Pons (tissue), 1 donor: ENCODE results near the gene ADCY5.

Experiments used
- DNase-seq: peaks from one replicate; pipeline ENCODE4 v3.0.0-alpha.2; 2016; ENCODE audit warnings: low spot score

The ADCY5 gene

GRCh38 chr3:123301331-123302184 lies 147.3 kb downstream of the ADCY5 start:
- no peak for DNase-seq

GRCh38 chr3:123300583-123300982 lies 148.3 kb downstream of the ADCY5 start:
- no peak for DNase-seq

GRCh38 chr3:123300056-123300455 lies 148.8 kb downstream of the ADCY5 start:
- no peak for DNase-seq

DNA sequence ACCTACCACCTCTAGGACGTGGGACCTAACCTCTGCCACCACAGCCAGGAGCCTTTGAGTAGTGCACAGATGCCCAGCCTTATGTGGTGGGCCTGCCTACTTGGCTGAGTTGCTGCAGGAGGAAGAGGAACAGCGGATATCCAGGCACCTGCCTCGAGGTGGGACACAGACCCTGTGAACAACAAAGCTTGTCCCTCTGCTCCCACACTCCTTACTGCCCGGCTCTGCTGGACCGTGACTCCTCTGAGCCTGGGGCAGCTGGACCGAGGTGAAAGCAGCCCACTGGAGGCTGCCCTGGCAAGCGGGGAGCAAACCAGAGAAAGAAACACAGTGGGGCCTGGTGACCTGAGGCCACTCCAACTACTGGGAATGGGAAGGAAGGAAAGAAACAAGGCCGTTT lies 149.3 kb downstream of the ADCY5 start:
- no peak for DNase-seq

GRCh38 chr3:123298903-123299302 lies 150.0 kb downstream of the ADCY5 start:
- no peak for DNase-seq

GRCh38 chr3:123297627-123297899 lies 151.3 kb downstream of the ADCY5 start:
- no peak for DNase-seq

DNA sequence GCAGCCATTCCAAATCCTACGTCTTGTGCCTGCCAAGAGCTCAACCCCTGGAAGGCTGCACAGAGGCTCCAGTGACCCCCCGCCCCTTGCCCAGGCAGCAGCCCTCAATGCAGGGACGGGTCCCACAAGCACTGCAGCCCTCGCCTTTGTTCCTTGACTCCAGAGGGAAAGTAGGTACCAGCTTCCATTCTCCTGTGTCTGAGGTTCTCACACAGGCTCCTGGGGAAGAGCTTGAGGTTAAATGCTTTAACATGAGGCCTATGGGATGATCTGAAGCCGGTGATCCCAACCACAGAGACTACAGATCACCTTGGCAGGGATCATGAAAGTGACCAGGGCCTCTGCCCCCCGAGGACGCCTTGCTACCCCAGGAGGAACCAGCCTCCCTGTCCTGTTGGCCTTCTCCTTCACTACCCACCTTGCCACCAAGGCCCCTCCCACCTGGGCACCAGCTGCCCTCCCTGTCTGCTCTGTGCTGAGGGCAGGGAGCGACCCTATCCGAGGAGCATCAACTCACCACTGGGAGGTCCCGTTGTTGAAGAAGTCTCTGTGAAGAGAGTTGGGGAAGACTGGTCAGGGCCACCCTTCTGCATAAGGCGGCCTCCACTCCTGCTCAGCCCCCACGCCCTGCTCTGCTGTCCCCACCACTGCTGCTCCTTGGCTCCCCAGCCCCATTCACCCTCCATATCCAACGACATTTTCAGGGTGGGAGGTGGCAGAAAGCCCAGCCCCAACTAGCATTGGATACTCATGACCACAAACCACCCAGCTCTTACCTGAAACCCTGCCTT lies 151.9 kb downstream of the ADCY5 start:
- DNase-seq, result no peak

DNA sequence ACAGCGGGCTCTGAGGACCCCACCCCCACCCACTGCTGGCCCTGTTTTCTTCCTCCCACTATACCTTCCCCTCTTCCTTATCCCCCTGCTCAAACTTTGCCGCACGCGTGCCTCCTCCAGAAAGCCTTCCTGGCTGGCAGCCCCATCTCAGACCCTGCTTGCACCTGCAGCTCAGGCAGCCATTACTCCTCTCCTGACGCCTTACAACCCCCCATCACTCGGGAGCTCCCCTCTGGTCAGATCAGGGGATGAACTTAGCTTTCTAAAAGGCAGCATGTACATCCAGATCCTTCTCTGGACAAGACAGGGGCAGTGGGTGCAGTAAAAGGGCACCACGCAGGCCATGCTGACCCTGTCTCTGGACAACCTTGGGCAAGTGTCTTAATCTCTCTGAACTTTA lies 152.6 kb downstream of the ADCY5 start:
- no peak for DNase-seq

DNA sequence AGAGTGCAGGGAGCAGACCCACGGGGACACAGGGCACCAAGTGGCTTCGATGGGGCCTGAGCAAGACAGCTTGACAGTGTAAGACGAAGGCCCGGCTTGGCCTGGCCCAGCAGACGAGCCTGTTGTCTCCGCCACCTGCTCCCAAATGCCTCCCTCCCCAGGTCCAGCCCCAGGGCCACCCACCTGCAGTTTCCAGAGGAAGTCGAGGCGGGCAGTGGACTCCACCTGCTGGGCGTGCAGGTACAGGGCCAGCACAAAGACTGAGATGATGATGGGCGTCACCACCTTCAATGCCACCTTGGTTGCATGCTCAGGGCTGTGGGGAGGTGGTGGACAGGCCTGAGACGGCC lies 153.0 kb downstream of the ADCY5 start:
- DNase-seq, result no peak

GRCh38 chr3:123295171-123295900 lies 153.6 kb downstream of the ADCY5 start:
- no peak for DNase-seq

DNA sequence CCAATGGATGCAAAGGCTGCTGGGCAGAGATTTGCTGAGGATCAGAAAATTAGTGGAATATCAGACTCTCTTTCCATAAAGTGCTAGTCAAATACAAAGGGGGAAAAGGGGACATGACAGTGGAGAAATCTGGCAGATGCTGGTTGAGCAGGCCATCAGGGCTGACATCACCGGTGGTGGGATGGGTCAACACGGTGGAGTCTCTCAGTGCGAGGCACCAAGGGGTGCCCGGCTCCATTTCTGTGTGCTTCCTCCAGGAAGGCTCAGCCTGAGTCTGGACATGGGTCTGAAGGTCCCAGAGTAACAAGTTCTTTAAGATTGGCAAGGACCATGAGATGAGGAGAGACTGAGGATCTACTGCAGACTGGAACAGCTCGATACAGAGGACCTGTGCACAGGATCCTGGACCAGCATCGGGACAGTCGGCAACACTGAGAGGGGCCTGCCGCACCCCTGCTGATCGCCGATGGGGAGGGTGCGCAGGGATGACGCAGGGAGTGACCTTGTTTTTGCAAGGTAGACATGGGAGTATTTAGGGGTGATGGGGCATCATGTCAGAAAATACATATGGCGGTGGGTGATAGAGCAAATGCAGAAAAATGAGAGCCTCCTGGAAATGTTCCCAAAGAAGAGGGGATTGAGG lies 154.5 kb downstream of the ADCY5 start:
- no peak for DNase-seq

GRCh38 chr3:123292321-123293310 lies 156.3 kb downstream of the ADCY5 start:
- DNase-seq, result no peak

DNA sequence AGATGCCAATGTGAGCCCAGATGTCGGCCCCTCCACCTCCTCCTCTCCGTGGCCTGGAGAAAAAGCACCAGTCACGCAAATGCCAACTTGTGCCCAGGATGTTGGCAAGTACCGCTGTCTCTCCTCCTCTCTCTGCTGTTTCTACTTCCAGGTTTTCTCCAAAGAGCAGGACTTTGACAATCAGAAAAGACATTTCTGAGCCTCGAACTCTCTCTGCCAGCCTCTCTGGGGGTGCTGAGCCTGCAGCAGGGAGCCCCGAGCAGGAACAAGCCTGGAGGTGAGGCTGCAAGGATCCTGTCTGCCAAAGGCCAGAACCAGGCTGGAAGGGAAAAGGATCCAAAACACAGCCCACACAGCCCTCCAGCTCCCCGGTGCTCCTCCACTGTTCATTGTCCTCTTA lies 157.5 kb downstream of the ADCY5 start:
- no peak for DNase-seq

- DNase-seq, result no peak
Observed at GRCh38 chr3:123290962-123291361, 157.9 kb downstream of the ADCY5 start.

GRCh38 chr3:123290107-123290930 lies 158.6 kb downstream of the ADCY5 start:
- DNase-seq, result no peak

GRCh38 chr3:123289391-123290106 lies 159.3 kb downstream of the ADCY5 start:
- no peak for DNase-seq

DNA sequence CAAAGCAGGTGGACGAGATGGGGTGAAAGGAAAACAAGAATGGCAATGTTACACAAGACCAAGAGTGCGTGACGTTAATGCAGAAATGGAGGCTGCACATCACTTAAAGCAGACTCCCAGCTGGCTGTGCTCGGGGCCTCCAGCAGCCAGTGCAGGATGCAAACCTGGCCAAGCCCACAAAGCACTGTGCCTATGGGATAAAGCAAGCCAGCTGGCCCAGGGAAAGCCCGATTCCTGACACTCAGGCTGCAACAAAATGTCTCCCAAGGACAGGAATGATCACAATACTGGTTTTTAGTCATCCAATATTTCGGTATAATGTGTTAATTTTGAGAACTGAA lies 161.0 kb downstream of the ADCY5 start:
- no peak for DNase-seq

DNA sequence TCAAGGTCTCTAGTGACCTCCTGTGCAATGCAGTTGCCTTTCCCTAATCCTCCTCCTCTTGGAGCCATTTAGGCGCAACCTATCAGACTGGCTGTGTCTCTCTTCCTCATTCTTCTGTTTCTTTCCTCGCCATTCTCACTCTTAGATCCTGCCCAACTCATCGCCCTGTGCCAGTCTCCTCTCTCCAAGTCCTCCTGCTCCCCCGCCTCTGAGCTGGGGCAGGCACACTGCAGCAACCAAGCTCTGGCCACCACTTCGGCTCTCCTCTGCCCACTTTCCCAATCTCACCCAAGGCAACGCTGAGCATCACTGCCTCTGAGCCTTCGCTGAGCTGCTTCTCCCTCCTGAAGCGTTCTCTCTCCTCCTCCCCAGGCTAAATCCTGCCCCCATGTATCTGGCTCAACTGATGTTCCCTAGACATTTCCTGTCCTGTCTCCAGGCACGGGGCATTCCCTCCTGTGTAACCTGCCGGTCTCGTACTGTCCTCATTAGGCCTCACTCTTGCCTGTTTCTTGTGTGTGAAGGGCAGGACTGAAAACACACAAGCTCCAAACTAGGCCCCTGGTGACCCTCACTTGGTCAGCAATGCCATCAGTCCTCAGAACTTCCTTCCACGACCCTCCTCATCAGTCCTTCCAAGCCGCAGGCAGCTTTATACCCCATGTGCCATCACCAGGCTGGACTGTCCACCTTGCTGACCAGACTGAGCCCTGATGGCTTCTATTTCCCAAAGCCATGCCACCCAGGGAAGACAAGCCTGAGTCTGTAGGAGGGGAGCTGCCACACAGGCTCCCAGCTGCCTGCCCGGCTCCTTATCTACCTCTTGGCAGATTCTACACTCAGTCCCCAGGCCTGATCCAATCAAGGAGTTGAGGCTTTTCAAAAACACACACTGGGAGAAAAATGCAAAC lies 161.6 kb downstream of the ADCY5 start:
- DNase-seq, result no peak
